SH-SY5Y (cell line): Measurements from ENCODE around the gene ACVR2B.
A peak's percentile ranks its signal among the peaks of the same experiment; 100 is the strongest.

Experiments used
- GATA2 ChIP-seq: IDR thresholded peaks from 2 replicates; pipeline ENCODE4 v1.6.1; 2011; ENCODE audit warnings: mild to moderate bottlenecking, low read depth, low read length
- GATA3 ChIP-seq: IDR thresholded peaks from 2 replicates; pipeline ENCODE4 v1.6.1; 2011; ENCODE audit warnings: low read depth, mild to moderate bottlenecking, low read length, moderate library complexity

The ACVR2B gene

GRCh38 chr3:38493031-38493430, 39.3 kb downstream of the ACVR2B start:
- TF ChIP-seq GATA2, result no peak
- no peak for TF ChIP-seq GATA3

- TF ChIP-seq GATA2 (peak; percentile 99), GATA3 (peak; percentile 45; the same call in 1 of the 2 replicates)
Observed at GRCh38 chr3:38496131-38496910, 42.6 kb downstream of the ACVR2B start, which contains the start of gene EXOG. Gene EXOG, plus strand, starts transcription at chr3:38496340. Its CDS starts 28 bp downstream, at chr3:38496368.

GRCh38 chr3:38497031-38497430, 43.3 kb downstream of the ACVR2B start:
- no peak for TF ChIP-seq GATA3
- 0 out of 2 replicates have a peak, but pooled peaks have one; percentile 7 for TF ChIP-seq GATA2

DNA sequence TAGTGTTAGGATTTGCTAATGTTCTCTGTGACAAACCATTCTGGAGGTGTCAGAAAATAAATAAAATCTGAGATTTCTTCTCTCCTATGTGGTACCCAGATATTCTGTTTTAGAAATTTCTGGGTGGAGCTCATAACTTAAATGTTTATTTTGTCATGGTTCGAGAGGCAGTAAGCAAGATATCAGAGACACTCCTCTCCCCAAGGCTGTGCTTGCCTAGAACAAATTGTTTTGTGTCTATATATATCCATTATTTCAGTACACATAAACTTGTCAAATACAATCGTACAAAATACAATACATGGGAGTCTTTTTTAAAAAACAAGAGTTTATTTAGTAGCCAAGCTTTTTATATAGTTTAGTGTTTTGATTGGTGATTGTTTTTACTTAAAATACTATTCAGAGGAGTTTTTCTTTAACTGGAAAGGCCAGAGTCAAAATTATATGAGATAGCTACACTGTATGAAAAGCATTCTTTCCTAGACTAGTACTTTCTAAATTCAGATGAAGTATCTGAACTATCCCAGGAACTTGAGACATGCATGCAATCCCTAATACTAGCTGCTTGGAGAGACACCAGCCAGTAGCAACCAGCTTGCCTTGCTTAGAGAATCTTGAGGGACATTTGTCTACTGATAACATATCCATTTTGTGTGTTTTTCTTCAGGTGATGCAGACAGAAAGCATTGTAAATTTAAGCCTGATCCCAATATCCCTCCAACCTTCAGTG, 47.2 kb downstream of the ACVR2B start:
- no peak for TF ChIP-seq GATA3
- no peak for TF ChIP-seq GATA2

DNA sequence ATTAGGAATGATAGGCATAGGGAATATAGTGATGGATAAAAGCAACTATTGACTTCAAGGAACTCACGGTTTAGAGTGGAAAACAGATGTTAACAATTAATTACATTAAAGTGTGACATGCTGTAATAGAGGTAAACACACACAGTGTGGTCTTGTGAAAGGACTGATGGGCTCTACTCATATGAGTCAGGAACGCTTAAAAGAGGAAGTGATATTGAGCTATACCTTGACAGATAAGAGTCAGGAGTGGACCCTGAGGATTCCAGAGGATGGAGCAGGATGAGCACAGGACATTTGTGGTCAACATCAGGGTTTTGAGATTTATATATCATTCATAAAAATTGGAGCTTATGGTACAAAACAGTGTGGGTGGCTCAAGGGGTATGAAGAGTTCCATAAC, 53.4 kb downstream of the ACVR2B start:
- TF ChIP-seq GATA2, result no peak

DNA sequence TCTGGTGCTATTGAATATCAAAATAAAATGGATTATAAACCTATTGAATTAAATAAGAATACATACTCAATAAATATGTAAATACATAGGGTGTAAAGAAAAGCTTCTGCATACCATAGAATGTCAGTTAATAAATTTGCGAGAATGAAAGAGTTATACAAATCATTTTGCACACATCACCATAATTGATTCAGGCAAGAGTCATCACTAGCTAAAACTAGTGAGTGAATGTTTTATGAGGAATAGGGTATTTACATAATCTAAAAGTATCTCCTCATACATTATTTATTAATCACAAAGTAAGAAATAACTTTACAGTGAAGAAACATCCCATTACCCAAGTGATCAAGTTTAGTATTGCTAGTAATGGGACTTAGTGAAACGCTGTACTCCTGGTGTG, 56.0 kb downstream of the ACVR2B start:
- no peak for TF ChIP-seq GATA2

GRCh38 chr3:38510631-38511030, 56.9 kb downstream of the ACVR2B start:
- TF ChIP-seq GATA2, result no peak
- TF ChIP-seq GATA3, result no peak

DNA sequence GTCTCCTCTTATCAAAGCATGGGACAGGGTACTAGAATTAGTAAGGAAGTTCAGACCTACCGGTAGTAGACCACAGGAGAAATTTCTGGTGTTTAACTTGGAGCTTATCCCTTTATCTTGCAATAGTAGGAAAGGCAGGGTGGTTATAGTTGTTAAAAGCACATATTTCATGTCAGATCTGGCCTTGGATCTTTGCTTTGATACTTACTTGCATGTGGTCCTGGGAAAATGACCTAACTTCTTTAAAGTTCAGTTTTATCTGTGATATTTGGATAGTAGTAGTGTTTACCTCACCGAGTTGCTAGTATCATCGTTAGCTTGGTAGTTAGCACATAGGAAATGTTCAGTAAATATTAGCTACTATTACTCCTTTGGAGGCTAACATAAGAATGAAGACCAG, 57.9 kb downstream of the ACVR2B start:
- TF ChIP-seq GATA2 (no peak), GATA3 (no peak)

- TF ChIP-seq GATA2 (no peak), GATA3 (no peak)
Observed at GRCh38 chr3:38515367-38515766, 61.7 kb downstream of the ACVR2B start.

GRCh38 chr3:38516669-38517068, 63.0 kb downstream of the ACVR2B start:
- TF ChIP-seq GATA3 (no peak), GATA2 (no peak)

- peak; percentile 27; the same call in 1 of the 2 replicates for TF ChIP-seq GATA2
- TF ChIP-seq GATA3, result no peak
Observed at GRCh38 chr3:38519000-38519399, 65.3 kb downstream of the ACVR2B start.

DNA sequence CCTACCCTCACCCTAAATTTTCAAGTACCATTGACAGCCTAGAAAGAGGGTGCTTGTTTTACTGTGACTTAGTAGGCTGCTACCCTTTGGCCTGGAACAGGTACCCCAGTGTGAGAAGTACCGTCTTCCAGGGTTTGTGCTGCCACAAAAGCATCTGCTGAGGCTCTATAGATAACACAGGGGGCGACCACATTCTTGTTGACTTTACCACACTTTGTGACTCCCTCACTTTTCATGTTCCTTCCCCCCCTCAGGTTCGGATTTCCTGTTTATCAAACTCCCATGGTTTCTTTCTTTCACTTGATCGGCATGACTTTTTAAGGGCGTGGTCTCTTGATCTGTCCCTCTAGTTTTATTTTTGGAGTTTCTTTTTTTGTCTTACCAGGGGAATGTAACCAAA, 66.0 kb downstream of the ACVR2B start:
- TF ChIP-seq GATA3 (no peak), GATA2 (no peak)

- TF ChIP-seq GATA2, result no peak
- TF ChIP-seq GATA3, result no peak
Observed at GRCh38 chr3:38521391-38521987, 67.8 kb downstream of the ACVR2B start.

GRCh38 chr3:38522002-38522401, 68.3 kb downstream of the ACVR2B start:
- TF ChIP-seq GATA3, result no peak
- no peak for TF ChIP-seq GATA2

GRCh38 chr3:38524141-38524739, 70.5 kb downstream of the ACVR2B start:
- TF ChIP-seq GATA3 (no peak), GATA2 (no peak)

- TF ChIP-seq GATA3 (no peak), GATA2 (no peak)
Observed at GRCh38 chr3:38526792-38527191, 73.1 kb downstream of the ACVR2B start.
